Smooth muscle cell (in vitro differentiated cells): ENCODE data around the gene CHORDC1. TPM values are rescaled to one million over a fixed set of nuclear protein-coding genes. Genes with fewer than 3 reads are reported as not detected.
"Not testable (repeated sequence)": the region's sequence is repeated elsewhere in the genome, so short reads cannot be mapped to it uniquely, and the experiment has no call there.

Source experiments
- DNase-seq: peaks from one replicate; lab custom pipeline; 2025; ENCODE audit not compliant: unreplicated experiment; lab: John Stamatoyannopoulos, UW
- H2AFZ ChIP-seq: fragments of 200-600 bp; sonication (generic); 2 replicates; pipeline ENCODE4 v1.6.0; 2016; ENCODE audit warnings: antibody characterized with exemption, low read depth, mild to moderate bottlenecking
- H3F3A ChIP-seq: fragments of 200-600 bp; sonication (generic); 2 replicates; pipeline ENCODE4 v1.6.0; 2017; ENCODE audit warnings: antibody characterized with exemption, low read depth
- H3K27ac ChIP-seq: fragments of 200-600 bp; sonication (generic); 2 replicates; pipeline ENCODE4 v1.5.1; 2016; ENCODE audit warnings: low read depth, mild to moderate bottlenecking
- H3K27me3 ChIP-seq: fragments of 200-600 bp; sonication (generic); 2 replicates; pipeline ENCODE4 v1.6.1; 2016; ENCODE audit warnings: low read depth, mild to moderate bottlenecking
- H3K36me3 ChIP-seq: fragments of 200-600 bp; sonication (generic); 2 replicates; pipeline ENCODE4 v1.5.1; 2016; ENCODE audit warnings: low read depth
- H3K4me1 ChIP-seq: fragments of 200-600 bp; sonication (generic); 2 replicates; pipeline ENCODE4 v1.5.1; 2016; ENCODE audit warnings: low read depth
- H3K4me2 ChIP-seq: fragments of 200-600 bp; sonication (generic); 2 replicates; pipeline ENCODE4 v1.6.0; 2016; ENCODE audit warnings: mild to moderate bottlenecking
- H3K4me3 ChIP-seq: fragments of 200-600 bp; sonication (generic); 2 replicates; pipeline ENCODE4 v1.5.1; 2016; ENCODE audit warnings: mild to moderate bottlenecking
- H3K79me2 ChIP-seq: fragments of 200-600 bp; sonication (generic); 2 replicates; pipeline ENCODE4 v1.6.0; 2016; ENCODE audit warnings: low read depth, mild to moderate bottlenecking
- H3K9ac ChIP-seq: fragments of 200-600 bp; sonication (generic); 2 replicates; pipeline ENCODE4 v1.6.0; 2016; ENCODE audit warnings: low read depth
- H3K9me3 ChIP-seq: fragments of 200-600 bp; sonication (generic); replicated peaks from 2 replicates; pipeline ENCODE4 v1.5.1; 2016; ENCODE audit warnings: low read depth
- H4K20me1 ChIP-seq: fragments of 200-600 bp; sonication (generic); 2 replicates; pipeline ENCODE4 v1.6.0; 2016; ENCODE audit warnings: low read depth
- CTCF ChIP-seq: fragments of 200-600 bp; sonication (generic); IDR thresholded peaks from 2 replicates; pipeline ENCODE4 v1.5.1; 2017; ENCODE audit warnings: borderline replicate concordance, mild to moderate bottlenecking, antibody characterized with exemption; ENCODE audit not compliant: insufficient read depth, poor library complexity, severe bottlenecking
- WGBS: methylation state at CpG from one replicate; pipeline ENCODE4 v1.1.7; 2016; ENCODE audit warnings: low lambda C conversion rate; 5-methylcytosine and 5-hydroxymethylcytosine counted together
- polyA plus RNA-seq: library from polyadenylated mRNA; unstranded; fragments of >200 nt; fragmentation: Nextera tagmentation; extraction: Ambion mirVana; gene quantifications from 2 replicates; pipeline ENCODE4 v1.2.1, GENCODE V29; 2016
- total RNA-seq: library from RNA; depleted of rRNA; stranded (reverse); fragments of >200 nt; gene quantifications from 2 replicates; pipeline ENCODE4 v1.2.3, GENCODE V29; 2014

CHORDC1 gene
- total and polyA plus RNA-seq, 2 experiments from 2014 or later: 22.3 to 79.2 TPM

- no peak overlapping the region for H3K27ac ChIP-seq
- H3K36me3 ChIP-seq: no peaks in the 10 kb centered on the region
- no peak overlapping the region for H2AFZ ChIP-seq
- H3K4me3 ChIP-seq: no peak overlapping the region
- no peaks in the 10 kb centered on the region for H4K20me1 ChIP-seq
- no peak for TF ChIP-seq CTCF
- no peak overlapping the region for H3K9ac ChIP-seq
- no peaks in the 10 kb centered on the region for H3K9me3 ChIP-seq
- no peaks in the 10 kb centered on the region for H3K27me3 ChIP-seq
- H3K4me2 ChIP-seq: no peak overlapping the region
- no peaks in the 10 kb centered on the region for H3F3A ChIP-seq
- H3K79me2 ChIP-seq: no peaks in the 10 kb centered on the region
- no peaks in the 10 kb centered on the region for H3K4me1 ChIP-seq
- DNase-seq: no peak
Observed at GRCh38 chr11:90171359-90171758, 51.5 kb downstream of the CHORDC1 start.

GRCh38 chr11:90168571-90168970 is 54.3 kb downstream of the CHORDC1 start:
- H3K27ac ChIP-seq: no peak overlapping the region
- no peaks in the 10 kb centered on the region for H3K4me1 ChIP-seq
- H3K27me3 ChIP-seq: no peaks in the 10 kb centered on the region
- no peak overlapping the region for H2AFZ ChIP-seq
- no peak overlapping the region for H3K4me2 ChIP-seq
- 93% methylated on average over 3 of the region's 3 CpGs for WGBS
- TF ChIP-seq CTCF: no peak
- DNase-seq: no peak
- no peaks in the 10 kb centered on the region for H3F3A ChIP-seq
- no peak overlapping the region for H3K9ac ChIP-seq
- H4K20me1 ChIP-seq: no peaks in the 10 kb centered on the region
- no peaks in the 10 kb centered on the region for H3K79me2 ChIP-seq
- no peaks in the 10 kb centered on the region for H3K36me3 ChIP-seq
- H3K9me3 ChIP-seq: no peaks in the 10 kb centered on the region
- H3K4me3 ChIP-seq: no peak overlapping the region

- H4K20me1 ChIP-seq, H3K9me3 ChIP-seq, H3K4me1 ChIP-seq, H3F3A ChIP-seq, H3K36me3 ChIP-seq, H3K4me3 ChIP-seq, H3K9ac ChIP-seq, H3K27me3 ChIP-seq, DNase-seq, H3K27ac ChIP-seq, H3K79me2 ChIP-seq, H2AFZ ChIP-seq, H3K4me2 ChIP-seq: not testable (repeated sequence)
- WGBS: 83% methylated on average over 8 of the region's 8 CpGs
Observed at GRCh38 chr11:90167704-90168103, 55.1 kb downstream of the CHORDC1 start.

- H3K4me2 ChIP-seq, H3K79me2 ChIP-seq, H3K36me3 ChIP-seq, H3F3A ChIP-seq, H3K4me1 ChIP-seq, DNase-seq, H4K20me1 ChIP-seq, H3K9me3 ChIP-seq, H2AFZ ChIP-seq, H3K27ac ChIP-seq, H3K9ac ChIP-seq, H3K4me3 ChIP-seq, H3K27me3 ChIP-seq: not testable (repeated sequence)
- 96% methylated on average over 44 of the region's 49 CpGs for WGBS
Observed at GRCh38 chr11:90166982-90167573, 55.8 kb downstream of the CHORDC1 start.

Other genes with a start within 250 kb of the CHORDC1 start
- gene TRIM49C, start 191.9 kb downstream of the CHORDC1 start, total RNA-seq: not detected in 2 replicates
- not detected in 2 replicates for gene TRIM49C, start 191.9 kb downstream of the CHORDC1 start, polyA plus RNA-seq
- gene UBTFL1, start 137.1 kb downstream of the CHORDC1 start, total RNA-seq: not detected in 2 replicates
- not detected in 2 replicates for gene UBTFL1, start 137.1 kb downstream of the CHORDC1 start, polyA plus RNA-seq
- gene NAALAD2, start 88.4 kb downstream of the CHORDC1 start, total RNA-seq: 4.8 and 9.6 TPM in 2 replicates
- gene NAALAD2, start 88.4 kb downstream of the CHORDC1 start, polyA plus RNA-seq: 1.3 and 2.6 TPM in 2 replicates